B cell (primary cell): ENCODE data around the gene DNAJB9. TPM values are rescaled to one million over a fixed set of nuclear protein-coding genes. Genes with fewer than 3 reads are reported as not detected.

Source experiments
- ATAC-seq: fragments of 200-7000 bp; cut with Tn5 transposase; one replicate; pipeline ENCODE4 v1.10.0; 2021; ENCODE audit warnings: low read depth, mild to moderate bottlenecking, moderate number of reproducible peaks, moderate library complexity
- CTCF ChIA-PET: fragments of 350-600 bp; sonication (Branson Sonifier 250); formaldehyde crosslinking; loops from one replicate; lab custom pipeline; 2021; ENCODE audit warnings: antibody characterized with exemption, inconsistent platforms; lab: Charles Lee
- POLR2A ChIA-PET: fragments of 350-600 bp; sonication (Branson Sonifier 250); formaldehyde crosslinking; loops from one replicate; lab custom pipeline; 2021; ENCODE audit warnings: antibody characterized with exemption; lab: Charles Lee
- DNase-seq: peaks from one replicate; pipeline ENCODE4 v3.0.0; 2013
- H2AFZ ChIP-seq: 2 replicates; pipeline ENCODE4 v1.6.1; 2012; ENCODE audit warnings: mild to moderate bottlenecking, low read depth, low read length; ENCODE audit not compliant: insufficient read depth, poor library complexity, severe bottlenecking
- H3K27ac ChIP-seq, 2 donors: 1 replicate in 1 of 2; 2 replicates in 1 of 2; pipeline ENCODE4 v1.5.1; 2012 to 2013; ENCODE audit warnings: low read length in 2 of 2, mild to moderate bottlenecking in 2 of 2, moderate library complexity in 1 of 2
- H3K27me3 ChIP-seq, 4 experiments: fragments of 200-600 bp in 1 of 4; sonication (generic) in 1 of 4; replicated peaks in 1 of 4; 1 replicate in 2 of 4; 2 replicates in 2 of 4; pipeline versions ENCODE4 v1.6.1 to v1.7.0; 2013 to 2016; ENCODE audit warnings: low read length in 3 of 4, mild to moderate bottlenecking in 2 of 4, mixed read lengths in 1 of 4, moderate library complexity in 1 of 4; ENCODE audit not compliant: insufficient read depth in 4 of 4, control insufficient read depth in 3 of 4; ENCODE audit errors: control extremely low read depth in 1 of 4
- H3K36me3 ChIP-seq, 2 experiments: replicated peaks in 1 of 2; 1 replicate in 1 of 2; 2 replicates in 1 of 2; pipeline versions ENCODE4 v1.6.1 to v1.7.1; 2013; ENCODE audit warnings: low read length in 1 of 2; ENCODE audit not compliant: insufficient read depth in 2 of 2, control insufficient read depth in 1 of 2; ENCODE audit errors: control extremely low read depth in 1 of 2, extremely low read depth in 1 of 2
- H3K4me1 ChIP-seq, 2 donors: fragments of 200-600 bp in 1 of 2; sonication (generic) in 1 of 2; 1 replicate in 1 of 2; 2 replicates in 1 of 2; pipeline versions ENCODE4 v1.5.1 to v1.6.1; 2013 to 2017; ENCODE audit warnings: low read length in 2 of 2; ENCODE audit not compliant: control insufficient read depth in 2 of 2, insufficient read depth in 2 of 2
- H3K4me2 ChIP-seq: replicated peaks from 2 replicates; pipeline ENCODE3; 2012; ENCODE audit warnings: mild to moderate bottlenecking, low read depth, low read length; ENCODE audit not compliant: poor library complexity, severe bottlenecking
- H3K4me3 ChIP-seq, 5 experiments: fragments of 200-600 bp in 1 of 5; sonication (generic) in 1 of 5; 1 replicate in 3 of 5; 2 replicates in 2 of 5; pipeline versions ENCODE4 v1.5.1 to v1.7.0; 2011 to 2016; ENCODE audit warnings: low read length in 4 of 5, mild to moderate bottlenecking in 4 of 5, low read depth in 2 of 5, control low read depth in 1 of 5, moderate library complexity in 1 of 5; ENCODE audit not compliant: insufficient read depth in 1 of 5; ENCODE audit errors: control extremely low read depth in 1 of 5, extremely low read depth in 1 of 5
- H3K79me2 ChIP-seq: fragments of 200-600 bp; sonication (generic); one replicate; pipeline ENCODE4 v1.6.0; 2016; ENCODE audit warnings: low read length; ENCODE audit not compliant: control insufficient read depth, insufficient read depth
- H3K9ac ChIP-seq: fragments of 200-600 bp; sonication (generic); 2 replicates; pipeline ENCODE4 v1.6.1; 2017; ENCODE audit warnings: mild to moderate bottlenecking, low read length, moderate library complexity
- H3K9me3 ChIP-seq, 3 donors: one replicate each; pipeline versions ENCODE4 v1.6.1 to v1.7.1; 2013; ENCODE audit warnings: low read length in 2 of 3; ENCODE audit not compliant: control insufficient read depth in 2 of 3, insufficient read depth in 1 of 3; ENCODE audit errors: control extremely low read depth in 1 of 3
- H4K20me1 ChIP-seq: 2 replicates; pipeline ENCODE4 v1.6.0; 2012; ENCODE audit warnings: mild to moderate bottlenecking, low read length; ENCODE audit not compliant: insufficient read depth, control insufficient read depth, poor library complexity, severe bottlenecking
- H3K27ac Mint-ChIP-seq: one replicate; pipeline ENCODE4 v1.8.0; 2021; ENCODE audit warnings: mixed read lengths
- H3K27me3 Mint-ChIP-seq: one replicate; pipeline ENCODE4 v1.8.0; 2021; ENCODE audit warnings: mixed read lengths
- H3K4me1 Mint-ChIP-seq: one replicate; pipeline ENCODE4 v1.8.0; 2021; ENCODE audit warnings: mixed read lengths
- H3K4me3 Mint-ChIP-seq: one replicate; pipeline ENCODE4 v1.8.0; 2021; ENCODE audit warnings: mixed read lengths
- H3K9me3 Mint-ChIP-seq: one replicate; pipeline ENCODE4 v1.8.0; 2022; ENCODE audit warnings: mixed read lengths; ENCODE audit not compliant: insufficient read depth
- EZH2 ChIP-seq: IDR thresholded peaks from 2 replicates; pipeline ENCODE4 v1.6.1; 2012; ENCODE audit warnings: borderline replicate concordance, low read depth, mild to moderate bottlenecking, moderate library complexity, low read length; ENCODE audit not compliant: insufficient read depth, poor library complexity, severe bottlenecking
- WGBS: methylation state at CpG from one replicate; pipeline ENCODE4 v1.1.5; 2013; ENCODE audit warnings: missing lambda C conversion rate; ENCODE audit not compliant: insufficient coverage; 5-methylcytosine and 5-hydroxymethylcytosine counted together
- intact Hi-C: fragments of 100-400 bp; cut with micrococcal nuclease; formaldehyde crosslinking; loops from one replicate; pipeline ENCODE4 v1.10.0; 2022
- polyA plus RNA-seq: library from polyadenylated mRNA; depleted of rRNA; stranded (reverse); fragments of >200 nt; gene quantifications from 2 replicates; pipeline ENCODE4 v1.2.3, GENCODE V29; 2012
- total RNA-seq, 2 donors: library from RNA; stranded (reverse); fragments of 120-200 nt in 1 of 2; gene quantifications; 1 replicate in 1 of 2; 2 replicates in 1 of 2; pipeline versions ENCODE4 v1.2.3 to v1.2.4, GENCODE V29; 2013 to 2022
- TF ChIP-seq, protein P1 (sequence below): fragments of 200-600 bp; IDR thresholded peaks from one replicate; pipeline ENCODE4 v1.8.0; 2022; ENCODE audit warnings: antibody characterized with exemption, mild to moderate bottlenecking

The DNAJB9 gene
- total and polyA plus RNA-seq, 2 donors (not counting 1 experiment from before 2014, with no cell fraction given), result 19.5 to 23.1 TPM

DNA sequence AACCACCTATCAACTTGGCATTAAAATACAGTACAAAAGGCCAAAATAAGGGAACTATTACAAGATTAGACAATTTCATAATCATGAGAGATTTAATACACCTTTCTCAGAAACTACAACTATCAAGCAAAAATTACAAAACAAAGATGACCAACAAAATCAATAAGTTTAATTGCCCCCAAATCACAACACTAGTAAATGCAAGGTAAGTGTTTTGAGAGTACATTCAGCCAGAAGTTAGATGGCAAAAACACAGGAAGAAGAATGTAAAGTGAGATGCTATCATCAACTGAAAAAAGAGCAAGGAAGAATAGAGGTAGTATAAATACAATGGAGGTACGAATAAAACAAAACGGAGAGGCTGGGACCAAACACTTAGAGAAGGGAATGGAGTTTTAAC lies 46.9 kb upstream of the DNAJB9 start:
- peak overlapping the region in 1 of 2 donors; percentile 2 for H3K27ac ChIP-seq
- peaks cover 50% of the 10 kb centered on the region for H4K20me1 ChIP-seq
- H3K4me3 ChIP-seq, result no peak overlapping the region
- Mint-ChIP-seq H3K27ac (no peak overlapping the region), H3K27me3 (no peaks in the 10 kb centered on the region), H3K9me3 (no peaks in the 10 kb centered on the region), H3K4me1 (peaks cover 62% of the 10 kb centered on the region), H3K4me3 (peak overlapping the region; percentile 32)
- ATAC-seq, result no peak
- DNase-seq, result no peak
- no peak overlapping the region for H2AFZ ChIP-seq
- no peak for TF ChIP-seq EZH2
- TF ChIP-seq, protein P1, sequence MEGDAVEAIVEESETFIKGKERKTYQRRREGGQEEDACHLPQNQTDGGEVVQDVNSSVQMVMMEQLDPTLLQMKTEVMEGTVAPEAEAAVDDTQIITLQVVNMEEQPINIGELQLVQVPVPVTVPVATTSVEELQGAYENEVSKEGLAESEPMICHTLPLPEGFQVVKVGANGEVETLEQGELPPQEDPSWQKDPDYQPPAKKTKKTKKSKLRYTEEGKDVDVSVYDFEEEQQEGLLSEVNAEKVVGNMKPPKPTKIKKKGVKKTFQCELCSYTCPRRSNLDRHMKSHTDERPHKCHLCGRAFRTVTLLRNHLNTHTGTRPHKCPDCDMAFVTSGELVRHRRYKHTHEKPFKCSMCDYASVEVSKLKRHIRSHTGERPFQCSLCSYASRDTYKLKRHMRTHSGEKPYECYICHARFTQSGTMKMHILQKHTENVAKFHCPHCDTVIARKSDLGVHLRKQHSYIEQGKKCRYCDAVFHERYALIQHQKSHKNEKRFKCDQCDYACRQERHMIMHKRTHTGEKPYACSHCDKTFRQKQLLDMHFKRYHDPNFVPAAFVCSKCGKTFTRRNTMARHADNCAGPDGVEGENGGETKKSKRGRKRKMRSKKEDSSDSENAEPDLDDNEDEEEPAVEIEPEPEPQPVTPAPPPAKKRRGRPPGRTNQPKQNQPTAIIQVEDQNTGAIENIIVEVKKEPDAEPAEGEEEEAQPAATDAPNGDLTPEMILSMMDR, result no peak
- H3K4me2 ChIP-seq, result peak overlapping the region; percentile 4
- no peak overlapping the region for H3K9ac ChIP-seq
- peaks cover under 1 to 4% (median 3%) of the 10 kb centered on the region in 3 donors for H3K9me3 ChIP-seq
- WGBS, result no CpG with 5 or more reads among the region's 2 CpGs
- POLR2A ChIA-PET, result no interaction called here
- no peaks in the 10 kb centered on the region for H3K27me3 ChIP-seq
- peaks cover 34 to 37% of the 10 kb centered on the region in 2 donors for H3K4me1 ChIP-seq
- peaks cover 80% of the 10 kb centered on the region for H3K79me2 ChIP-seq
- intact Hi-C loops, result no loop called here
- CTCF ChIA-PET, result interaction anchor here (1.2 to 5.4 kb wide), 2 partner anchors 10 to 25 kb away, joined by 4 to 44 read pairs; no protein-coding TSS in a partner anchor
- H3K36me3 ChIP-seq, result peaks cover 13 to 25% of the 10 kb centered on the region in 2 experiments

DNA sequence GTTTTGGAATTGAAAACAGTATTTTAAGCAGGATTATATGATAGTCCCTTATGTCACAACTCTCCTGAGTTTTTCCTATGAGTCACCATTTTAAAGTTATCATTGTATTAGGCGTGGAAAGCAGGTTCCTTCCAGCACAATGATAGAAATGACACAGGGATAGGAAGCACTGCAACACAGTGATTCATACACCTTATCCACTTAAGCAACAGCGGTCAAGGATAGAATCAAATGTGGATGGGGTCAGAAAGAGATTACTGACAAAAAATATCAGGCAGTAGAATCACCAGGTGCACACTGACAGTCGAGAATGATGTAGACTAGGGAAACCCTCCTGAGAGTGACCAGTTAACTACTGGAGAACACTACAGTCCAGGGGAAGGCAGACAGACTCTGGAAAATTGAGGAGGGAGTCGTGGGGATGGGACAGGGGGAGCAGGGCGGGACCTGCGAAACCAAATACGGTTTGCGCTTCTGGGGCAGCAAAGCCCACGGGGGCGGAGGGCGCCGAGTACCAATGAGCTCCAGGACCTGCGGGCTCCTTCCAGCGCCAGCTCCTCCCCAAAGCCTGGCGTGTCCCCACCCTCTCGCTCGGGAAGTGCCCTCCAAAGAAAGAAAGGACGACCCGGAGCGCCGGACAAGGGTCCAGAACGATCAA lies 44.2 kb upstream of the DNAJB9 start:
- ChIA-PET CTCF (interaction anchor here (0.7 to 5.4 kb wide), 12 partner anchors 10 to 201 kb away, joined by 3 to 44 read pairs (median 5); partner anchors contain the start of genes DNAJB9 and THAP5), POLR2A (interaction anchor here (1.0 to 3.4 kb wide), 9 partner anchors 13 to 1357 kb away, joined by 3 to 58 read pairs (median 7); partner anchors contain the start of genes DNAJB9, HBP1 and THAP5)
- intact Hi-C loops, result loop anchor here (5.0 kb wide), 1 partner anchor 783 kb away; the partner anchor contains the start of gene CBLL1
- Histone ChIP-seq H3K9me3 (no peaks in the 10 kb centered on the region), H3K27ac (peak overlapping the region; percentile 94 to 97), H3K4me2 (peak overlapping the region; percentile 83), H2AFZ (peak overlapping the region; percentile 79), H3K9ac (peak overlapping the region; percentile 89), H3K79me2 (peaks cover 54% of the 10 kb centered on the region), H3K27me3 (no peaks in the 10 kb centered on the region), H4K20me1 (peaks cover 30% of the 10 kb centered on the region), H3K4me3 (peak overlapping the region; percentile 77 to 97 (median 94)), H3K4me1 (peaks cover 34 to 37% of the 10 kb centered on the region in 2 donors), H3K36me3 (peaks cover 2 to 9% of the 10 kb centered on the region in 2 experiments)
- Mint-ChIP-seq H3K27me3 (no peaks in the 10 kb centered on the region), H3K27ac (peak overlapping the region; percentile 99), H3K4me3 (peak overlapping the region; percentile 99), H3K4me1 (peaks cover 50% of the 10 kb centered on the region), H3K9me3 (no peaks in the 10 kb centered on the region)
- peak; percentile 15 for ATAC-seq
- DNase-seq, result peak; percentile 26
- TF ChIP-seq EZH2, result no peak
- TF ChIP-seq, protein P1, result no peak
- under 1% methylated on average over 20 of the region's 22 CpGs for WGBS
